Activated T-helper 2 cell treated with anti-CD3 and anti-CD28 coated beads, Interferon-gamma antibody, Interleukin-2, Interleukin-4, amounts not matched to agents 10 μg/mL and 5 μg/mL and 100 μg/mL, durations not matched to agents 14 hours and 24 hours and 36 hours (primary cell): Measurements from ENCODE around the gene MDH2. TPM values are rescaled to one million over a fixed set of nuclear protein-coding genes. Genes with fewer than 3 reads are reported as not detected.
"Not testable (repeated sequence)": the region's sequence is repeated elsewhere in the genome, so short reads cannot be mapped to it uniquely, and the experiment has no call there.

Experiments used
- DNase-seq: peaks from one replicate; pipeline ENCODE4 v3.0.0; 2021; ENCODE audit warnings: low spot score
- H3K27ac Mint-ChIP-seq: one replicate; pipeline ENCODE4 v1.8.0; 2021; ENCODE audit warnings: mixed read lengths
- H3K27me3 Mint-ChIP-seq: one replicate; pipeline ENCODE4 v1.8.0; 2021; ENCODE audit warnings: low read depth, mixed read lengths
- H3K36me3 Mint-ChIP-seq: one replicate; pipeline ENCODE4 v1.8.0; 2021; ENCODE audit warnings: low read depth, mixed read lengths
- H3K4me1 Mint-ChIP-seq: one replicate; pipeline ENCODE4 v1.8.0; 2021; ENCODE audit warnings: low read depth, mixed read lengths
- H3K4me3 Mint-ChIP-seq: one replicate; pipeline ENCODE4 v1.8.0; 2021; ENCODE audit warnings: low read depth, mild to moderate bottlenecking, moderate library complexity, mixed read lengths
- H3K9me3 Mint-ChIP-seq: one replicate; pipeline ENCODE4 v1.8.0; 2021; ENCODE audit warnings: mixed read lengths
- intact Hi-C: fragments of 100-400 bp; cut with micrococcal nuclease; formaldehyde crosslinking; loops from one replicate; pipeline ENCODE4 v1.15.1; 2023
- total RNA-seq: library from RNA; stranded (reverse); gene quantifications from 2 replicates; pipeline ENCODE4 v1.2.3, GENCODE V29; 2022

MDH2 gene
- total RNA-seq, 1 donor from 2014 or later = 268 TPM

DNA sequence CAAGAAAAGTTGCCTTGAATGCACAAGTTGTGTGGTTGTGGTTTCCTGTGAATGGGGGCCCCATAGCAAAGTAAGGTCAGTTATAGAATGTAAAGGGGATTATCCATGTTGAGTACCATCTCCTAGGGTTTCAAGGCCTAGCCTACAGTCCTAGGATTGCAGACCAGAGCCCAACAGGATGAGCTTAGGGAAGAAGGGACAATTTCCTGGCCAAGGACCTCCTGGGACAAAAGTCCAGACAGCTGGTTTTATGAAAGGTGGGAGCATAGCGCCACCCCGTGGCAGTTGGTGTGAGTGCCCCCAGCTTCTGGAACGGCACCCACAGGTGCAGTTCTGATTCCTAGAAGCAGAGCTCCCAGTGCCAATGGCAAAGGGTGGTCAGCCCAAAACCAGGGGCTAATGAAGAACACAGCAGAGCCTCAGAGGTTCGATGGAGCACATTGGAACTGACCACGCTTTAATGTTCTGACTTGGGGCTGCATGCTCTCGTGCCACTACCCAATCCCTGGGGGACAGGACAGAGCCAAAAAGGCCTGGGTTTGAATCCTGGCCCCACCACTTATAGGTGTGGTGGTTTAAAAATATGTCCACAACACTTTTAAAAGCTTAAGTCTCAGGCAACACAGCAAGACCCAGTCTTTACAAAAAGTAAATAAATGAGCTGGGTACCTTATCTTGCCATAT is 27.7 kb upstream of the MDH2 start:
- Mint-ChIP-seq H3K4me1 (peaks cover 24% of the 10 kb centered on the region), H3K36me3 (peaks cover 43% of the 10 kb centered on the region), H3K4me3 (no peak overlapping the region), H3K27ac (peak overlapping the region; percentile 77), H3K9me3 (no peaks in the 10 kb centered on the region), H3K27me3 (no peaks in the 10 kb centered on the region)
- DNase-seq = peak; percentile 49
- intact Hi-C loops = loop anchor here (1.0 kb wide), 3 partner anchors 11 to 154 kb away; partner anchors contain the start of gene TMEM120A

DNA sequence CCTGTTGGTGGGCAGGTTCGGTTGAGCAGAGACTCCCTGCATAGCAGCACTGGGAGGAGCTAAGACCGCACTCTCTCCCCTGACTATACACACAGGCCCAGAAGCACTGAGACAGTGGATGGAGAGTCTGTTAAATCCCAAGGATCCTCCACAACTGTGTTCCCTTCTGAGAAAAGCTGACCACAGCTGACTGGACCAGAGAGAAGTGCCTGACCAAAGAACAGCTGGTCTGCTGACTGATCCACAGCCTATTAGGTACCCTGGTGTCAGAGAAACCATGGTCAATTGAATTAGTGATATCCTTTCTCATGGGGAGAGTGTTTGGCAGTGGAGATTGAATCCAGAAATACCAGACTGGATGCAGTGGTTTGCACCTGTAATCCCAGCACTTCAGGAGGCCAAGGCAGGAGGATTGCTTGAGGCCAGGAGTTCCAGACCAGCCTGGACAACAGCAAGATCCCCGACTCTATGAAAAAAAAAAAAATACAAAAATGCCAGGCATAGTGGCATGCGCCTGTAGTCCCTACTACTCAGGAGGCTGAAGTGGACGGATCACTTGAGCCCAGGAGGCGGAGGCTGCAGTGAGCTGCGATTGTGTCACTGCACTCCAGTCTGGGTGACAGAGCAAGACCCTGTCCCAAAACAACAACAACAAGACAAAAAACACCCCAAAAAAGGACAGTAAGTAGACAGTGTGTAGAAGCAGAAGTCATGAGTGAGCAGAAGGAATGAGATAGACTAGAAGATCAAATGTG is 25.7 kb upstream of the MDH2 start:
- Mint-ChIP-seq H3K9me3 (no peaks in the 10 kb centered on the region), H3K4me3 (no peak overlapping the region), H3K4me1 (peaks cover 22% of the 10 kb centered on the region), H3K36me3 (peaks cover 39% of the 10 kb centered on the region), H3K27ac (no peak overlapping the region), H3K27me3 (no peaks in the 10 kb centered on the region)
- intact Hi-C loops = no loop called here
- DNase-seq = no peak

DNA sequence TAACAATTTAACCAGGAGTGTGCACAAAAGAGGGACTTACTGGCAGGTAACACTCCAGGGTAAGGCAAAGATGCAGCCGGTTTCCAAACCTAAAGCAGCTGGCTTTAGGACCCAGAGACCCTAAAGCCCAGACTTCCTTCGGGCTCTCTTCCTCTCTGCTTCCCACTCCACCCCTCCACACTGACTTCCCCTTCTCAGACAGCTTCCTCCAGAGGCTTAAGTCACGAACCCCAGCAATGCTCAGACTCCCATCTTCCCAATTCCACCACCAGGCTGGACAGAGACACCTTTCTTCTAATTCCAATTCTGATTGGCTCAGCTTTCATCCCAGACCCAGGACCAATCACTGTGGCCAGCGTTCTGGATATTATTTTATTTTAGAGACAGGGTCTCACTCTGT is 24.9 kb upstream of the MDH2 start:
- peaks cover 22% of the 10 kb centered on the region for H3K4me1 Mint-ChIP-seq

DNA sequence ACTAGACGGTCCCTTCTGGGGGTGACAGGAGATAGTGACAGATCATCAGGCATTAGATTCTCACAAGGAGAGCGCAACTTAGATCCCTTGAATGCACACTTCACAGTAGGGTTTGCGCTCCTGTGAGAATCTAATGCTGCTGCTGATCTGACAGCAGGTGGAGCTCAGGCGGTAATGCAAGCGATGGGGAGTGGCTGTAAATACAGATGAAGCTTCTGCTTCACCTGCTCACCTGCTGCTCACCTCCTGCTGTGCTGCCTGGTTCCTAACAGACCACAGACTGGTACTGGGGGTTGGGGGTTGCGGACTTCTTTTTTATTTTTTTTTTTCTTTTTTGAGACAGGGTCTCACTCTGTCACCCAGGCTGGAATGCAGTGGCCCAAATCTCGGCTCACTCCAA is 18.2 kb upstream of the MDH2 start:
- intact Hi-C loops, H3K4me1 Mint-ChIP-seq, DNase-seq, H3K27ac Mint-ChIP-seq, H3K27me3 Mint-ChIP-seq, H3K4me3 Mint-ChIP-seq, H3K9me3 Mint-ChIP-seq: not testable (repeated sequence)
- peaks cover 12% of the 10 kb centered on the region for H3K36me3 Mint-ChIP-seq

More for the DNA sequence above, 24.9 kb upstream of the MDH2 start:
- H3K4me3 Mint-ChIP-seq = no peak overlapping the region
- intact Hi-C loops = no loop called here
- no peaks in the 10 kb centered on the region for H3K27me3 Mint-ChIP-seq
- peaks cover 35% of the 10 kb centered on the region for H3K36me3 Mint-ChIP-seq
- DNase-seq = no peak
- H3K9me3 Mint-ChIP-seq = no peaks in the 10 kb centered on the region
- no peak overlapping the region for H3K27ac Mint-ChIP-seq

DNA sequence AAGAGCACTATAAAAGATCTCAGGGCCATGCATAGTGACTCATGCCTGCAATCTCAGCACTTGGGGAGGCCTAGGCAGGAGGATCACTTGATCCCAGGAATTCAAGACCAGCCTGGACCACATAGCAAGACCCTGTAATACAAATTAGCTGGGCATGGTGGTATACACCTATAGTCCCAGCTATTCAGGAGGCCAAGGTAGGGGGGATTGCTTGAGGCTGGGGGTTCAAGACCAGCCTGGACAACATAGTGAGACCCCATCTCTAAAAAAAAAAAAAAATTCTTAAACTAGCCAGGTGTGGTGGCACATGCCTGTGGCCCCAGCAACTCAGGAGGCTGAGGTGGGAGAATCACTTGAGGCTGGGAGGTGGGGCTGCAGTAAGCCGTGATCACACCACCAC is 15.9 kb upstream of the MDH2 start:
- no peak overlapping the region for H3K27ac Mint-ChIP-seq
- H3K36me3 Mint-ChIP-seq = peaks cover 4% of the 10 kb centered on the region
- peaks cover 10% of the 10 kb centered on the region for H3K4me1 Mint-ChIP-seq
- H3K27me3 Mint-ChIP-seq = no peaks in the 10 kb centered on the region
- DNase-seq = no peak
- intact Hi-C loops = no loop called here
- H3K9me3 Mint-ChIP-seq = no peaks in the 10 kb centered on the region
- H3K4me3 Mint-ChIP-seq = no peak overlapping the region

DNA sequence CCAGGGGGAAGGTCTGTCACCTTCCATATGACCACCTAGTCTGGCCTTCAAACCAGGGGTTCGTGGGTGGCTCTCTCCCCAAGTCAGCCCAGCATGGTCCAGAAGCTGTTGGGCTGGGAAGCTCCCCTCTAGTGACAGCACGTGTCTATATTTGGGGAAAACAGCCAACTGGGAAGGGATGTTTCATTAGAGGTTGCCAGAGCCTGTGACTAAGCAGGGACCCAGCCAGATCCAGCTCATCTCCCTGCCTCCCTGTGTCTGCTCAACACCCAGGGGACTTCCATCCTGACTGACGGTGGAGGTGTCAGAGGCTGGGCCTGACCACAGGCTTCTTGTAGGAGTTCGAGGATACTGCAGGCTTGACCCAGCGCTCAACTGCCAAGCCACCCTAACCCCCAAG is 10.6 kb upstream of the MDH2 start:
- no peaks in the 10 kb centered on the region for H3K9me3 Mint-ChIP-seq
- H3K27me3 Mint-ChIP-seq = no peaks in the 10 kb centered on the region
- H3K36me3 Mint-ChIP-seq = peaks cover 7% of the 10 kb centered on the region
- H3K4me1 Mint-ChIP-seq = peaks cover 10% of the 10 kb centered on the region
- intact Hi-C loops = no loop called here
- H3K4me3 Mint-ChIP-seq = no peak overlapping the region
- no peak overlapping the region for H3K27ac Mint-ChIP-seq
- DNase-seq = no peak

DNA sequence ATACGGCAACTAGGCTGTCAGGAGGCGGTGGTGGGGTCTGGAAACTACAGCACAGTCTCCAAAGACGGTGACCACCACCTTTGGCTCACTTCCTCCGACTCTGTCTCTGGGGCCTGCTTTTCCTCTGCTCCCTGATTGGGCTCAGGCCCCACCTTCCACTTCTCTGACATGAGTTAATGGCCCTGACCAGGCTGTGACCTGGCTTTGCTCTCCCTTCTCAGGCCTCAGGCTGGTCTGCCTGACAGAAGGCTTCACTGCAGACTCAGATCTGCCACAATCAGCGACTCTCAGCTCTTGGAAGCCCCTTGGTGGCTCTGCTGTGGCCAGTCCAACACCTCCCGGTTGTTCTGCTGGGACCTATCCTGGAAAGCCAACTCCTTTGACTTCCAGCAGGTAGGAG is 7.8 kb upstream of the MDH2 start:
- Mint-ChIP-seq H3K27me3 (no peaks in the 10 kb centered on the region), H3K4me3 (no peak overlapping the region), H3K4me1 (peaks cover 7% of the 10 kb centered on the region), H3K9me3 (no peaks in the 10 kb centered on the region), H3K27ac (no peak overlapping the region), H3K36me3 (peaks cover 13% of the 10 kb centered on the region)
- intact Hi-C loops = loop anchor here (10.0 kb wide), 1 partner anchor 275 kb away; no protein-coding TSS in a partner anchor
- no peak for DNase-seq

DNA sequence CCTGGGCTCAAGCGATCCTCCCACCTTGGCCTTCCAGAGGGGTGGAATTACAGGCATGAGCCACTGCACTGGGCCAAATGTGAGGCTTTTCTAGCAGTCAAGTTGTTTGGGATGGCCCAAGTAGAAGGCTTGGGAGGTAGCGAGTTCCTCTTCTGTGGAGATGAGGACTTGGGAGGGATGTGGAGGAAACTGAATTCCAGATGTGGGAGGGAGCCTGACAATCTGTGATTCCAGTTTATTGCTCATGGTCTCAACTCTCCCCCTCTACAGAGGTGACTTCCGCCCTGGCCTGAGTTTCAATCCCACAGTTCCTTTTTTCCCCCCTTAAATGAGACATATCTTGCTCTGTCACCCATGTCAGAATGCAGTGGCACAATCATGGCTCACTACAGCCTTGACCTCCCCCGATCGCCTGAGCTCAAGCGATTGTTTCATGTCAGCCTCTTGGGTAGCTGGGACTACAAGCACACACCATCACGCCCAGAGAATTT is 3.5 kb upstream of the MDH2 start:
- H3K4me3 Mint-ChIP-seq = no peak overlapping the region
- peaks cover 15% of the 10 kb centered on the region for H3K4me1 Mint-ChIP-seq
- no peaks in the 10 kb centered on the region for H3K27me3 Mint-ChIP-seq
- H3K9me3 Mint-ChIP-seq = no peaks in the 10 kb centered on the region
- intact Hi-C loops = loop anchor here (10.0 kb wide), 1 partner anchor 270 kb away; no protein-coding TSS in a partner anchor
- H3K36me3 Mint-ChIP-seq = peaks cover 35% of the 10 kb centered on the region
- DNase-seq = no peak
- peak overlapping the region; percentile 28 for H3K27ac Mint-ChIP-seq

DNA sequence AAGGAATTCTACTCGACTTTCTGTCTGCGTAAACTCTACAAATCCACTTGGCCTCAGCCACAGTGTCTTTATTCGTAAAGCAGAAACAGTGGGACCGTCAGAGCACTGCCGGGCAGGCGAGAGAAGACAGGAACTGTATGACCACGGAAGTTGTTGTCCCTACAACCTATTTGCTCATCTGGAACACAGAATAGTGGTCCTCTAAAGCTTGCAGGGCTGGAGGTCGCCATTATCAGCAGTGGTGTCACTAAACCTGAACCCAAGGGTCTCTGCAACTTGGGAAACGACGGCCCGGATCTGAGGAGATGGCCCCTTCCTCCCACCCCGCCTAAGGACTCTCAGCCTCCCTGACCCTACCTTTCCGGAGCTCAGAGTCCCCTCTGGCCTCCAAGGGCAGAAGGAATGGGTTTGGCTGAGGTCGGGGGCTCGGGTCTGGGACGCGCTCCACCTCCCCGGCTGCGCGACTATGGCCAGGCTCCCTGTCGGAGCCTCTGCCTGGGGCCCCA is 548 bp upstream of the MDH2 start:
- Mint-ChIP-seq H3K27ac (peak overlapping the region; percentile 97), H3K9me3 (no peaks in the 10 kb centered on the region), H3K27me3 (no peaks in the 10 kb centered on the region), H3K4me1 (peaks cover 31% of the 10 kb centered on the region), H3K4me3 (peak overlapping the region; percentile 99), H3K36me3 (peaks cover 49% of the 10 kb centered on the region)
- intact Hi-C loops = loop anchor here (5.0 to 10.0 kb wide), 3 partner anchors 40 to 267 kb away; no protein-coding TSS in a partner anchor
- no peak for DNase-seq

DNA sequence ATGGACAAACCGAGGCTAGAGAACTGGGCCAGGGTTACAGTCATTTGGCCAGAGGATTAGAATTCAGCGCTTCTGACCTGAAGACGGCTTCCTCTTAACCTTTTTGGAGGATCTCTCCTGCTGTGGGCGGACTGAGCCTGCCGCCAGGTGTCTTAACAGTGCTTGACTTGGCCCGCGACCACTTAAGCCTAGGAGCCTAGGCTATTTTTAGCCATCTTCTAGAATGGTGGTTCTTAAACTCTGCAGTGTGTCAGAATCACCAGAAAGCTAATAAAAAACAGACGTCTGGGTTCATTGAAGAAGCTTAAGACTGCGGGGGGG is 722 bp downstream of the MDH2 start:
- Mint-ChIP-seq H3K4me3 (peak overlapping the region; percentile 99), H3K27ac (peak overlapping the region; percentile 97), H3K9me3 (no peaks in the 10 kb centered on the region), H3K27me3 (no peaks in the 10 kb centered on the region), H3K36me3 (peaks cover 55% of the 10 kb centered on the region), H3K4me1 (peaks cover 38% of the 10 kb centered on the region)
- DNase-seq = peak; percentile 20
- intact Hi-C loops = loop anchor here (2.0 to 10.0 kb wide), 4 partner anchors 41 to 266 kb away; no protein-coding TSS in a partner anchor

DNA sequence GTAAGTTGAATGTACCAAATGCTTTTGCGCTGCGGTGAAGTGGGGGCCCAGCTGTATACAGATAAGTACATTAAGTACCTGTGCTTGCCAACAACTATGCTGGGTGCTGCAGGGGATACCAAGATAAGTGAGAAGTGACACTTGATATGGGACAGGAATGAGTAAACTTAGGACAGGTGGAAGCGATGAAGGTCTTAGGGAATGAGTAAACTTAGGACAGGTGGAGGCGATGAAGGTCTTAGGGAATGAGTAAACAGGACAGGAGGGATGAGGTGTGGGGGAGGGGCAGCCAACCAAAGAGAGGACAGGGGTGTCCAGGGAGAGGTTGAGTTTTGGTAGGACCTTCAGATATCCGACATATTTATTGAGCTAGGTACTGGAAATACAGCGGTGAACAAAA is 1.4 kb downstream of the MDH2 start:
- DNase-seq = no peak
- Mint-ChIP-seq H3K9me3 (no peaks in the 10 kb centered on the region), H3K27ac (no peak overlapping the region), H3K4me1 (peaks cover 40% of the 10 kb centered on the region), H3K27me3 (no peaks in the 10 kb centered on the region), H3K36me3 (peaks cover 55% of the 10 kb centered on the region), H3K4me3 (peak overlapping the region; percentile 99)
- intact Hi-C loops = loop anchor here (2.0 to 10.0 kb wide), 4 partner anchors 42 to 266 kb away; no protein-coding TSS in a partner anchor

DNA sequence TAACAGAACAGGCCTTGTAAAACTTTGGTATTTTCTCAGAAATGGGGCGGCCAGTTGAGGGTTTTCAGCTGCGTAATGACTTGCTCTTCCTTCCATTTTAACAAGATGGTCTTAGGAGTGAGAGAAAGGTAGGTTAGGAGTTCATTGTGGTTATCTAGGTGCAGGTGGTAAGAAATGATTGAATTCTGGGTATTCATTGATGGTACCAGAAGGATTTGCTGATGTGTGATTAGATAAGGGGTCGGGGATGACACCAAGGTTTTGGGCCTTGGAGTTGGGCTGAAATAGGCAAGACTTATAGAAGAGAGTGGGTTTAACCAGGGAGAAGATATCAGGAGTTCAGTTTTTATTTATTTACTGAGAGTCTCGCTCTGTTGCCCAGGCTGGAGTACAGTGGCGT is 2.6 kb downstream of the MDH2 start:
- Mint-ChIP-seq H3K4me3 (peak overlapping the region; percentile 14), H3K9me3 (no peaks in the 10 kb centered on the region), H3K27me3 (no peaks in the 10 kb centered on the region), H3K27ac (peak overlapping the region; percentile 56), H3K36me3 (peaks cover 45% of the 10 kb centered on the region), H3K4me1 (peaks cover 32% of the 10 kb centered on the region)
- intact Hi-C loops = no loop called here
- DNase-seq = no peak

DNA sequence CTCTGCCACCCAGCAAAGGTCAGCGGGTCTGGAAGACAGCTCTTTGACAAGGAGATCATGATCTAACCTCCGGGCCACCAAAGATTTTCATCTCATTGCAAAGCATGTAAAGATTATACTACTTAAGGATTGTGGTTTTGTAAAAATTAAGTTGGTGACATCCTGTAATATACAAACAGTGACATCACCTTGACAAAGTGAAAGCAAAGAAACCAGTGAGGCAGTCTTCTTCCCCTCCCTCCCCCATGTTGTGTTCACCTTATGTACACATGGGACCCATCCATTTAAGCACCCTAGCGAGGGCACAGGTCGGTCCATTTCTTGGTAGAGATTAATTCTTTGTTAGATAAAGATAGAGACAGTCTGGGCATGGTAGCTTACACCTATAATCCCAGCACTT is 3.9 kb downstream of the MDH2 start:
- intact Hi-C loops = no loop called here
- DNase-seq = peak; percentile 32
- Mint-ChIP-seq H3K9me3 (no peaks in the 10 kb centered on the region), H3K36me3 (peaks cover 41% of the 10 kb centered on the region), H3K27me3 (no peaks in the 10 kb centered on the region), H3K27ac (peak overlapping the region; percentile 84), H3K4me3 (no peak overlapping the region), H3K4me1 (peaks cover 29% of the 10 kb centered on the region)
